ENCODE results near the gene SREK1. TPM values are rescaled to one million over a fixed set of nuclear protein-coding genes. Genes with fewer than 3 reads are reported as not detected.
"Not testable (repeated sequence)": the region's sequence is repeated elsewhere in the genome, so short reads cannot be mapped to it uniquely, and the experiment has no call there.

SREK1 gene
- total RNA-seq, 2 donors from 2014 or later, result 118 to 134 TPM

GRCh38 chr5:66122379-66123034 lies 21.6 kb upstream of the SREK1 start:
- Histone ChIP-seq H3K4me3 (no peak overlapping the region), H3K36me3 (replicated peaks in 1 of 2; ENCODE audit: insufficient read depth in 1 of 2, low read depth in 2 of 2) (no peaks in the 10 kb centered on the region), H3K27me3 (no peaks in the 10 kb centered on the region), H3K4me1 (peaks cover 6% of the 10 kb centered on the region), H3K9me3 (no peaks in the 10 kb centered on the region), H3K27ac (no peak overlapping the region)
- no peak for TF ChIP-seq POLR2A (IDR thresholded peaks at IDR 0.05)
- no peak for TF ChIP-seq CTCF (IDR thresholded peaks at IDR 0.05)
- ATAC-seq, result no peak
- no peak for DNase-seq
- WGBS, 2 donors, result 81 to 86% methylated on average over 2 of the region's 2 CpGs
- intact Hi-C loops (cut with DNase I), result no loop called here

- DNase-seq (no peak), ATAC-seq (no peak)
- H3K4me3 ChIP-seq, result no peak overlapping the region
- H3K27me3 ChIP-seq, result no peaks in the 10 kb centered on the region
- no peak for TF ChIP-seq CTCF (IDR thresholded peaks at IDR 0.05)
- no peak for TF ChIP-seq POLR2A (IDR thresholded peaks at IDR 0.05)
- H3K4me1 ChIP-seq, result no peaks in the 10 kb centered on the region
- H3K36me3 ChIP-seq (replicated peaks in 1 of 2; ENCODE audit: insufficient read depth in 1 of 2, low read depth in 2 of 2), result no peaks in the 10 kb centered on the region
- H3K9me3 ChIP-seq, result no peaks in the 10 kb centered on the region
- no peak overlapping the region for H3K27ac ChIP-seq
- intact Hi-C loops (cut with DNase I), result no loop called here
- 56 to 68% methylated on average over 4 of the region's 4 CpGs for WGBS, 2 donors
Measured at GRCh38 chr5:66129144-66129543, 15.0 kb upstream of the SREK1 start.

GRCh38 chr5:66130493-66130892 lies 13.6 kb upstream of the SREK1 start:
- no peak overlapping the region for H3K27ac ChIP-seq
- intact Hi-C loops (cut with DNase I), result no loop called here
- H3K4me1 ChIP-seq, result no peaks in the 10 kb centered on the region
- no peaks in the 10 kb centered on the region for H3K27me3 ChIP-seq
- no peak for ATAC-seq
- TF ChIP-seq CTCF (IDR thresholded peaks at IDR 0.05) (no peak), POLR2A (IDR thresholded peaks at IDR 0.05) (no peak)
- WGBS, 2 donors, result 86 to 100% methylated on average over 1 of the region's 1 CpG
- DNase-seq, result no peak
- no peaks in the 10 kb centered on the region for H3K36me3 ChIP-seq (replicated peaks in 1 of 2; ENCODE audit: insufficient read depth in 1 of 2, low read depth in 2 of 2)
- no peaks in the 10 kb centered on the region for H3K9me3 ChIP-seq
- H3K4me3 ChIP-seq, result no peak overlapping the region

GRCh38 chr5:66134407-66134861 lies 9.7 kb upstream of the SREK1 start:
- Histone ChIP-seq H3K27me3 (no peaks in the 10 kb centered on the region), H3K4me3 (no peak overlapping the region), H3K36me3 (replicated peaks in 1 of 2; ENCODE audit: insufficient read depth in 1 of 2, low read depth in 2 of 2) (no peaks in the 10 kb centered on the region), H3K4me1 (no peaks in the 10 kb centered on the region), H3K9me3 (no peaks in the 10 kb centered on the region), H3K27ac (peak overlapping the region in 2 of 4 donors; percentile 33 to 60)
- ATAC-seq (peak; percentile 77), DNase-seq (peak in 2 of 4 donors; percentile 11 to 19)
- no peak for TF ChIP-seq CTCF (IDR thresholded peaks at IDR 0.05)
- TF ChIP-seq POLR2A (IDR thresholded peaks at IDR 0.05), result no peak
- 62 to 79% methylated on average over 1 of the region's 1 CpG for WGBS, 2 donors
- intact Hi-C loops (cut with DNase I), result no loop called here

GRCh38 chr5:66136053-66136452 lies 8.0 kb upstream of the SREK1 start:
- 66 to 70% methylated on average over 2 of the region's 2 CpGs for WGBS, 2 donors
- Histone ChIP-seq H3K4me1 (no peaks in the 10 kb centered on the region), H3K27ac (no peak overlapping the region), H3K9me3 (no peaks in the 10 kb centered on the region), H3K27me3 (no peaks in the 10 kb centered on the region), H3K36me3 (replicated peaks in 1 of 2; ENCODE audit: insufficient read depth in 1 of 2, low read depth in 2 of 2) (no peaks in the 10 kb centered on the region), H3K4me3 (no peak overlapping the region)
- no peak for TF ChIP-seq CTCF (IDR thresholded peaks at IDR 0.05)
- TF ChIP-seq POLR2A (IDR thresholded peaks at IDR 0.05), result no peak
- DNase-seq (no peak), ATAC-seq (no peak)
- intact Hi-C loops (cut with DNase I), result no loop called here

GRCh38 chr5:66136944-66137343 lies 7.2 kb upstream of the SREK1 start:
- intact Hi-C loops (cut with DNase I); H3K4me1 ChIP-seq; DNase-seq; H3K9me3 ChIP-seq; H3K27me3 ChIP-seq; ATAC-seq; H3K36me3 ChIP-seq (replicated peaks in 1 of 2; ENCODE audit: insufficient read depth in 1 of 2, low read depth in 2 of 2); H3K4me3 ChIP-seq; H3K27ac ChIP-seq: not testable (repeated sequence)
- 68% methylated on average over 3 of the region's 3 CpGs for WGBS, 2 donors

All from body of pancreas (tissue), 4 donors.